Spleen (tissue), 7 donors: ENCODE results near the gene CHCHD6.

Experiments
- CTCF ChIP-seq, 11 experiments: fragments of 200-600 bp in 7 of 11; fragments of 450-650 bp in 4 of 11; sonication (generic) in 4 of 11; IDR thresholded peaks in 8 of 11; conservative IDR thresholded peaks in 3 of 11; 1 replicate in 7 of 11; 2 replicates in 4 of 11; pipeline versions ENCODE4 v1.4.0 to v1.8.0; 2016 to 2021; ENCODE audit warnings: antibody characterized with exemption in 11 of 11, inconsistent platforms in 4 of 11, mild to moderate bottlenecking in 1 of 11
- POLR2A ChIP-seq, 3 donors: fragments of 450-650 bp; IDR thresholded peaks; one replicate each; pipeline ENCODE4 v1.5.1; 2017; ENCODE audit warnings: antibody characterized with exemption in 3 of 3, mild to moderate bottlenecking in 1 of 3
- donor health status: DM: no; HTN: no; CAD: no; lungs with moderate emphysema.
- donor health status: DM: no; HTN: no; CAD: no.
- donor health status: DM: no; HTN: no; CAD: no.

DNA sequence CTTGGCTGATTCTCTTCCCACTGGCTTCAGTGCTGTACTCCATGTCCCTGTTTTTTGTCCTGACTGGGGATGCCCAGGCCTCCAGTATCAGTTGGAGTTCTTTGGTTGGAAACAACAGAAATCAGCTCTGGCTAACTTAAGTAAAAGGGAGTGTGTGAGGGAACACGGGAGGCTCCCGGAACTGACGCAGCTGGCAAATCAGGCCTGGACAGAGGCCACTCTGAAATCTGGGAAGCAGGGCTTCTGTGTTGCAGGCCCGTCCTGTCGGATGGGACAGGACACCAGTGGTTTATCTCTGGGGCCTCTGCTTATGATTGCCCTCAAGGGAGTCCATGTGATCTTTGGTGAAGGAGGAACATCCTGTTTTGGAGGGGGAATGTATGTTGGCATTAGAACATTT lies 124.3 kb downstream of the CHCHD6 start:
- TF ChIP-seq POLR2A (IDR thresholded peaks at IDR 0.05) (no peak), CTCF (IDR thresholded peaks at IDR 0.05 in 8 of 11, conservative IDR thresholded peaks at IDR 0.05 in 3 of 11) (no peak)
